A549 (cell line): ENCODE measurements around the gene SUDS3.

Experiments used
- CEBPB ChIP-seq, 2 experiments: fragments of >200 bp in 1 of 2; sonication (Bioruptor Twin) in 1 of 2; formaldehyde crosslinking in 1 of 2; IDR thresholded peaks; 2 replicates each; pipeline ENCODE4 v1.6.1; 2012 to 2016
- ESRRA ChIP-seq: fragments of 150-350 bp; IDR thresholded peaks from 2 replicates; pipeline ENCODE4 v1.6.1; 2014; ENCODE audit warnings: mild to moderate bottlenecking, low read length, borderline replicate concordance
- HOXA7 ChIP-seq: fragments of 250-450 bp; sonication (Bioruptor Pico); IDR thresholded peaks from 2 replicates; pipeline ENCODE4 v1.5.0; 2020; ENCODE audit warnings: mild to moderate bottlenecking, moderate library complexity
- JUN ChIP-seq, 2 experiments: fragments of >200 bp; sonication (Bioruptor Twin); formaldehyde crosslinking; IDR thresholded peaks; 2 replicates in 1 of 2; 3 replicates in 1 of 2; pipeline ENCODE4 v1.6.1; 2016 to 2017
- KDM1A ChIP-seq: fragments of 200-600 bp; sonication (generic); IDR thresholded peaks from 2 replicates; pipeline ENCODE4 v1.6.1; 2016; ENCODE audit warnings: low read depth, mild to moderate bottlenecking
- MAX ChIP-seq: IDR thresholded peaks from 2 replicates; pipeline ENCODE4 v1.6.1; 2012
- REST ChIP-seq: fragments of 200-600 bp; sonication (generic); IDR thresholded peaks from 2 replicates; pipeline ENCODE4 v1.6.1; 2016; ENCODE audit warnings: antibody characterized with exemption, mild to moderate bottlenecking, moderate library complexity
- RNF2 ChIP-seq: fragments of 200-600 bp; sonication (generic); IDR thresholded peaks from 2 replicates; pipeline ENCODE4 v1.6.1; 2016; ENCODE audit warnings: low read depth, mild to moderate bottlenecking, antibody characterized with exemption, moderate library complexity, borderline replicate concordance
- TP53 ChIP-seq: fragments of 250-450 bp; sonication (Bioruptor Pico); IDR thresholded peaks from 2 replicates; pipeline ENCODE4 v1.5.0; 2021; ENCODE audit warnings: mild to moderate bottlenecking, moderate library complexity
- ZFP36 ChIP-seq: fragments of 450-650 bp; IDR thresholded peaks from 2 replicates; pipeline ENCODE4 v1.6.1; 2014; ENCODE audit warnings: borderline replicate concordance; ENCODE audit not compliant: partially characterized antibody
- TF ChIP-seq, protein P1 (sequence below): fragments of >200 bp; sonication (Bioruptor Twin); formaldehyde crosslinking; IDR thresholded peaks from 3 replicates; pipeline ENCODE4 v1.5.1; 2016

DNA sequence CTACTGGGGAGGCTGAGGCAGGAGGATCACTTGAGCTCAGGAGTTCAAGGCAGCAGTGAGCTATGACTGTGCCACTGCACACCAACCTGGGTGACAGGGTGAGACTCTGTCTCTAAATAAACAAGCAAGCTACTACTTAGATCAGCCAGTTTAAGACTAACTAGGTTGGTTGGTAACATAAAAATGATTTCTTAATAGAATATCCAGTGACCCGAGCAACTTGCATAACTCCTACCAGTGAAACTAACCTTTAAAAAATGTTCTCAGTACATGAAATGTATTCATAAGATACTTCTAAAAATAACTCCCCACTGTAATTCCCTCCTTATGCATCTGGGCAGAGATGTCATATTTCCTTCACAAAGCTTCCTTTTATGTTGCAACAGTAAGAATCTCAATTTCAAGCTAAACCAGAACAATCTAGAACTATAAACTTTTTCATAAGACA is 19.5 kb upstream of the SUDS3 start:
- TF ChIP-seq REST = no peak
- TF ChIP-seq ZFP36 = no peak
- TF ChIP-seq, protein P1, sequence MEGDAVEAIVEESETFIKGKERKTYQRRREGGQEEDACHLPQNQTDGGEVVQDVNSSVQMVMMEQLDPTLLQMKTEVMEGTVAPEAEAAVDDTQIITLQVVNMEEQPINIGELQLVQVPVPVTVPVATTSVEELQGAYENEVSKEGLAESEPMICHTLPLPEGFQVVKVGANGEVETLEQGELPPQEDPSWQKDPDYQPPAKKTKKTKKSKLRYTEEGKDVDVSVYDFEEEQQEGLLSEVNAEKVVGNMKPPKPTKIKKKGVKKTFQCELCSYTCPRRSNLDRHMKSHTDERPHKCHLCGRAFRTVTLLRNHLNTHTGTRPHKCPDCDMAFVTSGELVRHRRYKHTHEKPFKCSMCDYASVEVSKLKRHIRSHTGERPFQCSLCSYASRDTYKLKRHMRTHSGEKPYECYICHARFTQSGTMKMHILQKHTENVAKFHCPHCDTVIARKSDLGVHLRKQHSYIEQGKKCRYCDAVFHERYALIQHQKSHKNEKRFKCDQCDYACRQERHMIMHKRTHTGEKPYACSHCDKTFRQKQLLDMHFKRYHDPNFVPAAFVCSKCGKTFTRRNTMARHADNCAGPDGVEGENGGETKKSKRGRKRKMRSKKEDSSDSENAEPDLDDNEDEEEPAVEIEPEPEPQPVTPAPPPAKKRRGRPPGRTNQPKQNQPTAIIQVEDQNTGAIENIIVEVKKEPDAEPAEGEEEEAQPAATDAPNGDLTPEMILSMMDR = no peak
- no peak for TF ChIP-seq ESRRA
- no peak for TF ChIP-seq JUN (IDR thresholded peaks at IDR 0.05)
- TF ChIP-seq MAX = no peak
- peak; percentile 47 to 75; a peak in 3 of 4 replicates for TF ChIP-seq CEBPB (IDR thresholded peaks at IDR 0.05)
- TF ChIP-seq TP53 (CRISPR knock-in tag) = no peak
- TF ChIP-seq KDM1A = no peak
- TF ChIP-seq HOXA7 (CRISPR knock-in tag) = no peak
- TF ChIP-seq RNF2 = no peak
